Nucleus accumbens (tissue), 56 donors: Measurements from ENCODE around the gene TNFRSF12A.

Source experiments
- DNase-seq, 56 donors: peaks; one replicate each; lab custom pipeline; 2025; lab: John Stamatoyannopoulos, UW

TNFRSF12A gene, protein sequence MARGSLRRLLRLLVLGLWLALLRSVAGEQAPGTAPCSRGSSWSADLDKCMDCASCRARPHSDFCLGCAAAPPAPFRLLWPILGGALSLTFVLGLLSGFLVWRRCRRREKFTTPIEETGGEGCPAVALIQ

DNA sequence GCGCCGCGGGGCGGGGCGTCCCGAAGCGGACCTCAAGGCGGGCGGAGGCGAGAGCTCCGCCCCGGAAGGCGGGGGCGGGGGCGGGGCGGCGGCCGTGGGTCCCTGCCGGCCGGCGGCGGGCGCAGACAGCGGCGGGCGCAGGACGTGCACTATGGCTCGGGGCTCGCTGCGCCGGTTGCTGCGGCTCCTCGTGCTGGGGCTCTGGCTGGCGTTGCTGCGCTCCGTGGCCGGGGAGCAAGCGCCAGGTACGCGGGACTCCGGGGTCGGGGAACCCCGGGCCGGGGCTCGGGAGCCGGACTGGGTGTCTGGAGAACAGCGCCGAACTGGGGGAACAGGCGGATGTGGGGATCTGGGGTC is at the start of gene TNFRSF12A:
TNFRSF12A (plus strand) TSS at position 122 of the 357 bp plus-strand sequence; CDS start at position 152, 30 bp downstream.
- DNase-seq = peak in 30 of 56 donors; percentile 7 to 64 (median 25)

DNA sequence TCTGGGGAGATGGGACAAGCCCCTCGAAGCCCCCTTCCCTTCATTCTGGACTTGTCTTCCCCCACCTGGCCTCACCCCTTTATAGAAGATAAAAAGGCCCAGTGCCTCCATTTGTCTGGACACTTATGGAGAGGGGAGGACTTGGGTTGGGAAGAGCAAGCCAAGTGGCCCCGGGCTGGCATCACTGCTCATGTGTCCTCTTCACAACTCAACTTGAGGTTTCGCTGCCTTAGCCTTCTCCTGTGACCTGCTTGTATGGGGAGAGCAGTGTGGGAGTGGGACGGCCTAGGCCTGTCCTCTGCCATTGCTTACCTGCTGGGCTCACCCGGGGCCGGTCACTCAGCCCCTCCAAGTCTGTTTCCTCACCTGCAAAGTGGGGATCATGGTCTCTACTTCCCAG is 49.6 kb upstream of the TNFRSF12A start:
- no peak for DNase-seq

DNA sequence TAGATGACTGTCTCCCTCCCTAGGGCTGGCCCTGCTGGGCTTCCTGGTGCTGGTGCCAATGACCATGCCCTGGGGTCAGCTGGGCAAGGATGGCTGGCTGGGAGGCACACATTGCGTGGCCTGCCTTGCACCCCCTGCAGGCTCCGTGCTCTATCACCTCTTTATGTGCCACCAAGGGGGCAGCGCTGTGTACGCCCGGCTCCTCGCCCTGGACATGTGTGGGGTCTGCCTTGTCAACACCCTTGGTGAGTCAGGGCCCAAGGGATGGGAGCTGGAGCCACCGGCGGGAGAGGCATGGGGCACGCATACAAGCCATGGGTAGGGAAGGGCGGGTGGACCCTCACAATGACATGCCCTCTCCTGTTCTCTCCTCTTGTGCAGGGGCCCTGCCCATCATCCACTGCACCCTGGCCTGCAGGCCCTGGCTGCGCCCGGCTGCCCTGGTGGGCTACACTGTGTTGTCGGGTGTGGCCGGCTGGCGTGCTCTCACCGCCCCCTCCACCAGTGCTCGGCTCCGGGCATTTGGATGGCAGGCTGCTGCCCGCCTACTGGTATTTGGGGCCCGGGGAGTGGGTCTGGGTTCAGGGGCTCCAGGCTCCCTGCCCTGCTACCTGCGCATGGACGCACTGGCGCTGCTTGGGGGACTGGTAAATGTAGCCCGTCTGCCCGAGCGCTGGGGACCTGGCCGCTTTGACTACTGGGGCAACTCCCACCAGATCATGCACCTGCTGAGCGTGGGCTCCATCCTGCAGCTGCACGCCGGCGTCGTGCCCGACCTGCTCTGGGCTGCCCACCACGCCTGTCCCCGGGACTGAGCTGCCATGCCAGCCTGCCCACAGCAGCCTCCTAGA is 48.8 kb upstream of the TNFRSF12A start:
- DNase-seq = no peak

DNA sequence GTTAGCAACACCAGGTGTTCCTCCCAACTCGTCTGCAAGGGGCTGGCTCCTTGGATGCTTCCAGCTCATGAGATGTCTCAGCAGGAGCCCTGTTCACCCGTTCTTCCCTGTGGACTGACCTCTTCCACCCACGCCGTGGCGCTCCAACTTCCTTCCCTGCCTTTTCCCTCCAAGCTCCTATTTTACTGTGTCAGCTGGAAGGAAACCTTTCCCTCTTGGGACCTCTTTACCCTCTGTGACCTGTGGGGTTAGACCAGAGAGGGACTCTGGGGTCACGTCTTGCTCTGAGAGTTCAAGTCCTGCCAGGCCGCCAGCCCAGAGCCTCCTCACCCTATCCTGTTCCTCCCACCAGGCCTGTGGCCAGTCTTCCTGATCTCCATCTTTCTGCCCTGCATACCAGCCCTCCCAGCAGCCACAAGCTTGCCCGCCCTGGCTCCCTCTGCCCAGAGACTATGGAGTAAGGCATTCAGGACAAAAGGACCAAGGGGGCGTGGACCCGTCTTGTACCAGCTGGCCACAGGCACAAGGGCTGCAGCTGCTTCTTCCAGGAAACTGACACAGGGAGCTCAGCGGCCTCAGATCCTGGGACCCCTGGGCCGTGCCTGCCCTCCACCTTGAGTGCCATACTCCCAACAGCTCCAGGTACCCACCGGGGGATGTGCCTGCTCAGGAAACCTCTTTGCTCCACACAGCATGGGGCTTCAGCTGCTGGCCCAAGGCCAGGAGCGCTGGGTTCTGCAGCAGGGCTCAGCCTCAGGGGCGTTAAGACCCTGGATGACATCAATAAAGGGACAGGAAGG is 48.0 kb upstream of the TNFRSF12A start:
- DNase-seq = no peak

DNA sequence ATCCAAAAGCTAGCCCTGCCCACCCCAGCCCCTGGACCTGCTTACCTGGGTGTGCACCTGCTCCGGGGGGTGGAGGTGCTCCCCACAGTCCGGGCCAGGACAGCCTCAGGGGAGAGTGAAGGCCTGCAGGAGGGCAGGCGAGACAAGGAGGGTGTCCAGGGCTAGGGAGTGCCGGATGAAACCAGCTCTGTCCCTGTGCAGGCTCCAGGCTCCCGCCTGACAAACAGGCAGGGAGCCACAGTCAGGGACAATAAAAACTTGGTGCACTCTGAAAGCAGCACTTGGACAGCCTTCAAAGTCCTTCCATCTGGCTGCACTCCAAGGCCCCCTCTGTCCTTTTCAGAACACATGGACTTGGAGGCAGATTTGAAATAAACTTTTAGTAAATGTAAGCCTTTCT is 47.1 kb upstream of the TNFRSF12A start:
- DNase-seq = peak in 32 of 56 donors; percentile 4 to 69 (median 30)

DNA sequence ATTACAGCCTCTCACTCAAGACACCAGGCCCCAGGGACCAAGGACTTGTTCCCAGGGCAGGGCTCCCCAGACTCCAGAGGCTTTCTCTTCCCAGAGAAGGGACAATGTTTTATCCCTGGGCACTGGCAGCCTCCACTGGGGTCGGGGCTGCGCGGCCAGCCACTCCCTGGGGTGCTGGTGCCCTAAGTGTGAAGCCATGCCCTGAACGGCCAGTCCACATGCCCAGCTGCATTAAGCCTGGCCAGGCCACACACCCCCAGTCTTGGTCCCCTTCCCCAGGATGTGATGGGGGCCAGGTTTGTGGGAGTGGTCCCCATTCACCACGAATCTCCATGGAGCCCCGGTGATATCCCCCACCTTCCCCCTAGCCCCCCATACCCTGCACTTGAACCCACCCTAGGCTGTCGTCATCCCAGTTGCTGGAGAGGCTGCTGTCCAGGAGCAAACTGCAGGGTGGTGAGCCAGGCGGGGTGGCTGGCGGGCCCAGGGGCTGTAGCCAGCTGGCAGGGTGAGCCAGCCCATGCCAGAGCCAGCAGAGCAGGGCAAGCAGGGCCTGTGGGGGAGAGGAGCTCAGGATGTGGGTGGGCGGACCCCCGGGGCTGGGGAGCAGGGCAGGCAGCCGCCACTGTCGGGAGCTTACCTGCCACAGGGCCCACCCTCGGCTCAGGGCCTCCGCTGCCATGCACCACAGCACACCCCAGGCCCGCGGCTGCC is 46.4 kb upstream of the TNFRSF12A start:
- DNase-seq = peak in 15 of 56 donors; percentile 12 to 44 (median 22)

DNA sequence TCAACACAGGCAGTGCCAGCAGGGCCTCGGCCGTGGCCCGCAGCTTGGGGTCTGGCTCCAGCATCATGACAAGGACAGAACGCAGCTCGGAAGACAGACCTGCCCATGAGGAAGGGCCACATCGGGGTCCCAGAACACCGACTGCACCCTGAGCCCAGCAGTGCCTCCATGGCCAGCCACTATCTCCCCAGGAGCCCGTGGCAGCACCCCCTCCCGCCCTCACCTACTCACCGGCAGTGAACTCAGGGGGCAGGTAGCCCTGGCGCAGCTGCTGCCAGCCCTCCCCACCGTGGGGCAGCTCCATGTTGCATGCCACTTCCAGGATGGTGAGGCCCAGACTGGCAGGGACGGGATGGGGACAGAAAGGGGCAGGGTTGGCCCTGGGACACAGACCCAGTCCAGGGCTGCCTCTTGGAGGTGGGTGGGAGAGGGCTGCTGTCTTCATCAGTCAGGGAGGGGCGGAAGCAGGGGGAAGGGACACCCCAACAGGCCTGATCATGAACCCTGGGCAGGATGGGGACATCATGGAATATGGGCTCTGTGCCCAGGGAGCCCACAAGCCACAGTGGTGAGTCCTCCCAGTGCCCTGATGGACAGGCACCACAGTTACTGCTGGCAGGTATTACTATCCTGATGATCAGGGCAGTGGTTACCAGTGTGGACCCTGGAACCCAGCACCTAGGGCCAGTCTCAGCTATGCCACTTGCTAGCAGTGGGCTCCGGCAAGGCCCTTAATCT is 45.7 kb upstream of the TNFRSF12A start:
- DNase-seq = no peak

DNA sequence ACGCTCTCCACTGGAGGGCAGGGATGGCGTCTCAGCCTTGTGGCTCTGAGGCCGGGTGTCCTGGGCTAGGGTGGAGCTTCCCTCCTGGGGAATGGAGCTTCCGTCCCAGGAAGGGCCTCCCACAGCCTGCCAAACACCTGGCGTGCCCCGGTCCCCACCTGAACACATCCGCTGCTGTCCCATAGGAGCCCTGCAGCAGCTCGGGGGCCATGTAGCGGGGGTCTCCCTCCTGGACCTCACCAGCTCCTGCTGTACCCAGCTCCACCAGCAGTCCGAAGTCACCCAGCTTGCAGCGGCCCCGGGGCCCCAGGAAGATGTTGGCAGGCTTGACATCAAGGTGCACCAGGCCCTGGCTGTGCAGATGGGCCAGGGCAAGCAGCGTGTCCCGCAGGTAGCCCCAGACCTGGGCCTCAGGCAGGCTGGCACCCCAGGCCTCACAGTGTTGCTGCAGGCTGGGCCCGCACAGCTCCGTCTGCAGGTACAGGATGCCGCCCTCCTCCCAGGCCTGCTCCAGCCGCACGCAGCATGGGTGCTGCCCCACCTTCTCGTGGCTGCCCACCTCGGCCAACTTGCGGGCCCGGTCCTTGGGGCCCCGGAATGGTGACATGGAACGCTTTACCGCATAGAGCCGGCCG is 44.9 kb upstream of the TNFRSF12A start:
- no peak for DNase-seq

DNA sequence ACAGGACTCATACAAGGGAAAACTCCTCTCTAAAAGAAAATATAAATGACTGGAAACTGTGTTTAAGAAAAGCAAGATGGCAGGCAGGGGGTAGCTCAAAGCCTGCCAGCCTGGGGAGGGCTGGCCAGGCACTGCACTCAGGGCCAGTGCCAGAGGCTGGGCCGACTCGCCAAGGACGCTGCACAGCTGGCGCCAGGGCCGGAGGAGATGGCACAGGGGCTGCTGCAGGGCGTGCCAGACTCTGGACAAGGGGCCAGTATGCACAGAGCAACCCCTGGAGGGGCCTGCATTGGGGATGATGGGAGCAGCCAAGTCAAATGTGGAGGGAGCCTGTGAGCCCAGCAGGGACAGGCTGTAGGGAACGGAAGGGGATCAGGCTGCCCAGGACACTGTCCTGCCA is 44.0 kb upstream of the TNFRSF12A start:
- peak in 13 of 56 donors; percentile 7 to 41 (median 20) for DNase-seq

DNA sequence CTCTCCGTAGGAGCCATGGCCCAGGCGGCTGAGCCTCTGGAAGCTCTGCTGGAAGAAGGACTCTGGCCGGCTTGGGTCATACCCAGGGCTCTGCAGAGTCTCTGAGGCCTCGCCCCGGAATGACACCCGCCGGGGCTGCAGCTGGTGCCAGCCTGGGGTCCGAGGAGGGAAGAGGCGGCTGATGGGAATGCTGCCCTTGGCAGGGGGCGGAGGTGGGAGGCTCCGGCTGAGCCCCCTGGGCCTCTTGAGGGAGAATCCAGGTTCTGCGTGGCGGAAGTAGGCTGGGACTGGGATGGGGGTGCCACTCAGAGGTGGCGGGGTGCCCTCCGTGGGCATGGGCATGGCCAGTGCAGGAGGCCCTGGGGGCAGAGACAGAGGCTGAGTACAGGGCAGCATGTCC is 43.5 kb upstream of the TNFRSF12A start:
- no peak for DNase-seq

DNA sequence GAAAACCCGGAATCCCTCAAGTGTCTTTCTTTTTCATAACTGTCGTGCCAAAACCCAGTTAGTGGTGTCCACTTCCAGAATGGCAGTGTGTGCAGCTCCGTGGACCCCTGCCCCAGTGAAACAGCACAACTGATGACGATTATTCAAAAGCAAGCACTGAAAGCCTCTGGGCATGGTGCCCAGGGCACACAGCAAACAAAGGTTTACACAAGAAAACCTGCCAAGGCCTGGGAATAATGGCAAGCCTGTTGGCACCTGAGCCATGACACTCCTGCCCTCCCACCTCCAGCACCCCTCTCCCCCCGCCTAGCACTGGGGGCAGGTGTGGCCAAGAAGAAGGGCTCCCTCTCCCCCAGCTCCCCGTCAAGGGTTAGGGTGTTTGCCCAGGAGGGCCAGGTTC is 42.7 kb upstream of the TNFRSF12A start:
- peak in 16 of 56 donors; percentile 8 to 57 (median 30) for DNase-seq

DNA sequence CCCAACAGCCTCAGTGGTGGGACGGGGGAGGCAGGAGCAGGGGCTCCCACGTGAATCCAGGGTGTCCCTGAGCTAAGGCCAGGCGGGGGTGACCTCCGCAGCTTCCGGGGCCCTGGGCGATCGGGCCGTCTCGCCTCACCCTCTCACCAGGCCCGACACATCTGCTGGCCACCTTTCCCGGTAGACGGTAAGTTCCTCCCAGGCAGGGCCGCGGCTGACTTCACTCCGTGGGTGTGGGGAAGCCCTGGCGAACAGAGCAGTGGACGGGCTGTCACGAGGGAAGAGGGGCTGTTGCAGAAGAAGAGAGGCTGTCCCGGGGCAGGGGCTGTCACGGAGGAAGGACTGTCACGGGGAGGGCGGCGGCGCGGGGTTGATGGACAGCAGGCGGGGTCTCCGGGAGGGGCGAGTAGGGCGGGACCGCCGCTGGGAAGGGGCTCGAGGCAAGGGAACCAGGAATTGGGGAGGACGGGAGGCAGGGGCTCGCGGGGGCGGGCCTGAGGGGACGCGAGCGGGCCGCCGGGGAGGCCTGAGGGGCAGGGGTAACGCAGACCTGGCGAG is 40.4 kb upstream of the TNFRSF12A start:
- peak in 1 of 56 donors; percentile 39 for DNase-seq

DNA sequence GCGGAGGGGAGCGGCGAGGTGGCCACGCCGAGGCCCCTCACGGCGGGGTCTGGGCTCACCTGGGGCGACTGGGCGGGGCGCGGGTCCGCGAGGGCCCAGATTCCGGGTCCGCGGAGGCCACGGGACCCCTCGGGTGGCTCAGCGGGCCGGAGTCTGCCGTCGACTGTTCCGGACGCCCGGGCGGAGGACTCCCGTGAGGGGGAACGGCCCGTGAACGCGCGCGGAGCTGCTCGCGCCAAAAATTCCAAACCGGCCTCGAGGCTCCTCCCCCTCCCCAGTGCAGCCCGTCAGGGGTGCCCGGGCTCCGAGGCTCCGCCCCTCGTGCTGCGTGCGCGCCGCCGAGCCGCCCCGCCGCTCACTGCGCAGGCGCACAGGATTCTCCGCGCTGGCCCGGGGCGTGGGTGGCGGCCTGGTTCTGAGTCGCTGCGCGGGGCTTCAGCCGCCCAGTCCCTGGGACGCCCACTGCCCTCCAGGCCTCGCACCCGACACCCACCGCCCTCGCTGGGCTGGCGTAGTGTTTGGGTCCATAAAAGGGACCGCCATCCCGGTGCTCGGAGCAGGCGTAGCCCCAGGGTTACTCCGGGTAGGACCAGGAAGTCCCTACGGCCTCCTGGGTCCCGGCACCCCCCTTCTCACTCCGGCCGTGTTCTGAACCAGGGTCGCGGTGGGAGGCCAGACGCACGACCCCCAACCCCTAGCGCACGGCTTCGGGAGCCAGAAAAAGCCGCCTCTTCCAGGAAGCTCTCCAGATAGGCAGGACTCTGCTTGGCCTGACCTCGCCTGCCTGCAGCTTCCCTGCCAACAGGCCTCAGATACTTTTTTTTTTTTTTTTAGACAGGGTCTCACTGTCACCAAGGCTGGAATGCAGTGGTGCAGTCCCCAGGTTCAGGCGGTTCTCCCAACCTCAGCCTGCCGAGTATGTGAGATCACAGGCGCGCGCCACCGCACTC is 39.7 kb upstream of the TNFRSF12A start, which contains the start of gene PKMYT1:
PKMYT1 (minus strand) TSS at position 220 of the 950 bp plus-strand sequence. CDS start 789 bp downstream, outside the sequence.
- DNase-seq = peak in 54 of 56 donors; percentile 46 to 94 (median 82)

DNA sequence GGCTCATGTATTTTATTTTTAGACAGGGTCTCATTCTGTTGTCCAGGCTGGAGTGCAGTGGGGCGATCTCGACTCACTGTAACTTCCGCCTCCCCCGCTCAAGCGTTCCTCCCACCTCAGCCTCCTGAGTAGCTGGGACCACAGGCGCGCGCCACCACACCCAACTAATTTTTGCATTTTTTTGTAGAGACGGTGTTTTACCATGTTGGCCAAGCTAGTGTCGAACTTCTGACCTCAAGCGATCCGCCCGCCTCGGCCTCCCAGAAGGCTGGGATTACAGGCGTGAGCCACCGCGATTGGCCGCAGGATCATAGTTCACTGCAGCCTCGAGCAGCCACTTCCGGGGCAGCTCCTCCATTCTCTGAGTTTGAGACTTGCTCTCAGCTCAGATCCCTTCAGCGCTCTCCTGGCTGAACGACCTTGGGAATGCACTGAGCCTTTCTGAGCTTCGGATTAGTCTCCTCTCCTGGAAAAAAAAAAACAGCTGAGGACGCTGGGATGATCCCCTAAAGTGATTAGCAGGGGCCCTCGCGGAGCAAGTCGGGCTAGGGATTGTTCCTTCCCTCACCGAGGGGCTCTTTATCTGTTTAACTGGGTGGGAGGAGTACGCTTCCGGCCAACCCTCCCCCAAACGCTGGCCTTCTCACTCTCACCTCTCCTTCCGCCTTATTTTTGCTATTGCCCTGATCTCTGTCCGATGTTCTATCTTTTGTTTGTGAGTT is 38.8 kb upstream of the TNFRSF12A start:
- no peak for DNase-seq

DNA sequence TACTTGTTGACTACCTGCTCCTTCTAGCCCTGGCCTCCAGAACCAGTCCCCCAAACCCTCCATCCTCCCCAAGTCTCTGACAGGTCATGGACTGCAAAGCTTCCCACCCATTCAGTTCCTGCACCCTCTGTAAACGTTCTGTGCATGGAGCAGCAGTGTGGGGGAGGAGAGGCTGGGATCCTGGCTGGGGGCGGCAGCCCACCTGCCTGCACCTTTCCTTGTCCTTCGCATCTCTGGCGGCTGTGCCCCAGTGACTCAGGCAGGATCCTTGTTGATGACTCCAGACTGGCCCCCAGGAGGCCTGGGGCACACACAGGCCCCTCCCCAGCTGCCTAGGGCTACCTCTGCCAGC is 38.3 kb upstream of the TNFRSF12A start:
- no peak for DNase-seq

DNA sequence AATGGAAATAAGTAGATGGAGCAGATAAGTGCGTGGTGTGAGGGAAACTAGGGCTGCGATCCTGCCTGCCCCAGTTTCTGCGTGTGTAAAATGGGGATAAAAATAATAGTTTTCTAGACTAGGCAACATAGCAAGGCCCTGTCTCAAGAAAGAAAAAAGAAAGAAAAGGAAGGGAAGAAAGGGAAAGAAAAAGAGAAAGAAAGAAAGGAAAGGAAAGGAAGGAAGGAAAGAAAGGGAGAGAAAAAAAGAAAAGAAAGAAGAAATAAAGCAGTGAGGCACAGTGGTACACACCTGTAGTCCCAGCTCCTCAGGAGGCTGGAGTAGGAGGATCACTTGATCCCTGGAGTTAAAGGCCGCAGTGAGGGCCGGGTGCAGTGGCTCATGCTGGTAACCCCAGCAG is 37.8 kb upstream of the TNFRSF12A start:
- DNase-seq = no peak

DNA sequence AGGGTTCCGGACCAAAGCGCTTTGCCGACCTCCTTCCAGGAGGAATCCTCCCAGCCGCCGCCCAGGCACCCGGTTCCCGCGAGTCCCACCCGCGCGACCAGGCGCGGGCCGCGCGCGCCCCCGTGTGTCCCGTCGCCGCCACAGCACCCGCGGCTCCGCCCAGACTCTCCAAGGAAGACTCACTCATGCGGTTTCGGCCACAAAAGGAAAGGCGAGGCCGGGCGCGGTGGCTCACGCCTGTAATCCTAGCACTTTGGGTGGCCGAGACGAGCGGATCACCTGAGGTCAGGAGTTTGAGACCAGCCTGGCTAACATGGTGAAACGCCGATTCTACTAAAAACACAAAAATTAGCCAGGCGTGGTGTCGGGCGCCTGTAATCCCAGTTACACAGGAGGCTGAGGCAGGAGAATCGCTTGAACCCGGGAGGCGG is 36.4 kb upstream of the TNFRSF12A start:
- DNase-seq = peak in 49 of 56 donors; percentile 25 to 86 (median 59)
